ENCODE results near the gene BTG4. TPM values are rescaled to one million over a fixed set of nuclear protein-coding genes. Genes with fewer than 3 reads are reported as not detected.

The BTG4 gene
- total and polyA plus RNA-seq, 2 donors = 0.05 to 0.25 TPM

GRCh38 chr11:111455291-111456085 lies 56.7 kb downstream of the BTG4 start:
- H3K27ac ChIP-seq (ENCODE audit: low read depth in 1 of 2, low read length in 1 of 2) = no peak overlapping the region
- WGBS = 85% methylated on average over 21 of the region's 21 CpGs
- H3K4me3 ChIP-seq (ENCODE audit: low read length in 2 of 2) = no peak overlapping the region
- H3K9me3 ChIP-seq (ENCODE audit: control insufficient read depth in 2 of 2, insufficient read depth in 1 of 2, low read length in 1 of 2) = no peaks in the 10 kb centered on the region
- no peak for DNase-seq (ENCODE audit: low read depth in 6 of 9, low spot score in 9 of 9)
- peaks cover 0 to 7% of the 10 kb centered on the region in 2 donors for H3K4me1 ChIP-seq (ENCODE audit: control insufficient read depth in 2 of 2, insufficient read depth in 2 of 2, low read length in 2 of 2)
- no peaks in the 10 kb centered on the region for H3K36me3 ChIP-seq (ENCODE audit: control insufficient read depth in 2 of 2, insufficient read depth in 2 of 2, low read length in 1 of 2)
- H3K27me3 ChIP-seq (ENCODE audit: control insufficient read depth in 2 of 2, insufficient read depth in 1 of 2, low read length in 1 of 2) = peaks cover 0 to 8% of the 10 kb centered on the region in 2 donors

GRCh38 chr11:111454561-111455192 lies 57.5 kb downstream of the BTG4 start:
- no peaks in the 10 kb centered on the region for H3K36me3 ChIP-seq (ENCODE audit: control insufficient read depth in 2 of 2, insufficient read depth in 2 of 2, low read length in 1 of 2)
- H3K27ac ChIP-seq (ENCODE audit: low read depth in 1 of 2, low read length in 1 of 2) = no peak overlapping the region
- WGBS = 58% methylated on average over 11 of the region's 11 CpGs
- H3K4me3 ChIP-seq (ENCODE audit: low read length in 2 of 2) = no peak overlapping the region
- no peaks in the 10 kb centered on the region for H3K9me3 ChIP-seq (ENCODE audit: control insufficient read depth in 2 of 2, insufficient read depth in 1 of 2, low read length in 1 of 2)
- peaks cover 0 to 4% of the 10 kb centered on the region in 2 donors for H3K27me3 ChIP-seq (ENCODE audit: control insufficient read depth in 2 of 2, insufficient read depth in 1 of 2, low read length in 1 of 2)
- DNase-seq (ENCODE audit: low read depth in 6 of 9, low spot score in 9 of 9) = peak in 6 of 9 donors; percentile 37 to 73 (median 46)
- H3K4me1 ChIP-seq (ENCODE audit: control insufficient read depth in 2 of 2, insufficient read depth in 2 of 2, low read length in 2 of 2) = peaks cover 0 to 7% of the 10 kb centered on the region in 2 donors

GRCh38 chr11:111452817-111453552 lies 59.2 kb downstream of the BTG4 start:
- DNase-seq (ENCODE audit: low read depth in 6 of 9, low spot score in 9 of 9) = no peak
- Histone ChIP-seq H3K4me3 (ENCODE audit: low read length in 2 of 2) (no peak overlapping the region), H3K27ac (ENCODE audit: low read depth in 1 of 2, low read length in 1 of 2) (no peak overlapping the region), H3K27me3 (ENCODE audit: control insufficient read depth in 2 of 2, insufficient read depth in 1 of 2, low read length in 1 of 2) (peaks cover 0 to 2% of the 10 kb centered on the region in 2 donors), H3K4me1 (ENCODE audit: control insufficient read depth in 2 of 2, insufficient read depth in 2 of 2, low read length in 2 of 2) (peaks cover 0 to 7% of the 10 kb centered on the region in 2 donors), H3K9me3 (ENCODE audit: control insufficient read depth in 2 of 2, insufficient read depth in 1 of 2, low read length in 1 of 2) (no peaks in the 10 kb centered on the region), H3K36me3 (ENCODE audit: control insufficient read depth in 2 of 2, insufficient read depth in 2 of 2, low read length in 1 of 2) (no peaks in the 10 kb centered on the region)
- WGBS = 69% methylated on average over 10 of the region's 10 CpGs

GRCh38 chr11:111452146-111452545 lies 60.0 kb downstream of the BTG4 start:
- WGBS = 95% methylated on average over 6 of the region's 6 CpGs
- Histone ChIP-seq H3K27ac (ENCODE audit: low read depth in 1 of 2, low read length in 1 of 2) (no peak overlapping the region), H3K4me1 (ENCODE audit: control insufficient read depth in 2 of 2, insufficient read depth in 2 of 2, low read length in 2 of 2) (peaks cover 0 to 7% of the 10 kb centered on the region in 2 donors), H3K27me3 (ENCODE audit: control insufficient read depth in 2 of 2, insufficient read depth in 1 of 2, low read length in 1 of 2) (peaks cover 0 to 2% of the 10 kb centered on the region in 2 donors), H3K36me3 (ENCODE audit: control insufficient read depth in 2 of 2, insufficient read depth in 2 of 2, low read length in 1 of 2) (no peaks in the 10 kb centered on the region), H3K4me3 (ENCODE audit: low read length in 2 of 2) (no peak overlapping the region), H3K9me3 (ENCODE audit: control insufficient read depth in 2 of 2, insufficient read depth in 1 of 2, low read length in 1 of 2) (no peaks in the 10 kb centered on the region)
- no peak for DNase-seq (ENCODE audit: low read depth in 6 of 9, low spot score in 9 of 9)

GRCh38 chr11:111450480-111451320 lies 61.5 kb downstream of the BTG4 start:
- no peaks in the 10 kb centered on the region for H3K9me3 ChIP-seq (ENCODE audit: control insufficient read depth in 2 of 2, insufficient read depth in 1 of 2, low read length in 1 of 2)

GRCh38 chr11:111449696-111450479 lies 62.3 kb downstream of the BTG4 start:
- Histone ChIP-seq H3K4me1 (ENCODE audit: control insufficient read depth in 2 of 2, insufficient read depth in 2 of 2, low read length in 2 of 2) (peaks cover 0 to 16% of the 10 kb centered on the region in 2 donors), H3K27me3 (ENCODE audit: control insufficient read depth in 2 of 2, insufficient read depth in 1 of 2, low read length in 1 of 2) (peaks cover 0 to 2% of the 10 kb centered on the region in 2 donors), H3K27ac (ENCODE audit: low read depth in 1 of 2, low read length in 1 of 2) (no peak overlapping the region), H3K4me3 (ENCODE audit: low read length in 2 of 2) (no peak overlapping the region), H3K36me3 (ENCODE audit: control insufficient read depth in 2 of 2, insufficient read depth in 2 of 2, low read length in 1 of 2) (no peaks in the 10 kb centered on the region), H3K9me3 (ENCODE audit: control insufficient read depth in 2 of 2, insufficient read depth in 1 of 2, low read length in 1 of 2) (no peaks in the 10 kb centered on the region)
- DNase-seq (ENCODE audit: low read depth in 6 of 9, low spot score in 9 of 9) = no peak
- WGBS = 97% methylated on average over 4 of the region's 4 CpGs

More at GRCh38 chr11:111450480-111451320, 61.5 kb downstream of the BTG4 start:
- Histone ChIP-seq H3K4me3 (ENCODE audit: low read length in 2 of 2) (no peak overlapping the region), H3K27me3 (ENCODE audit: control insufficient read depth in 2 of 2, insufficient read depth in 1 of 2, low read length in 1 of 2) (peaks cover 0 to 2% of the 10 kb centered on the region in 2 donors), H3K27ac (ENCODE audit: low read depth in 1 of 2, low read length in 1 of 2) (no peak overlapping the region), H3K36me3 (ENCODE audit: control insufficient read depth in 2 of 2, insufficient read depth in 2 of 2, low read length in 1 of 2) (no peaks in the 10 kb centered on the region), H3K4me1 (ENCODE audit: control insufficient read depth in 2 of 2, insufficient read depth in 2 of 2, low read length in 2 of 2) (peaks cover 0 to 21% of the 10 kb centered on the region in 2 donors)
- 92% methylated on average over 12 of the region's 12 CpGs for WGBS
- DNase-seq (ENCODE audit: low read depth in 6 of 9, low spot score in 9 of 9) = no peak

- 83% methylated on average over 11 of the region's 11 CpGs for WGBS
- H3K36me3 ChIP-seq (ENCODE audit: control insufficient read depth in 2 of 2, insufficient read depth in 2 of 2, low read length in 1 of 2) = no peaks in the 10 kb centered on the region
- no peak for DNase-seq (ENCODE audit: low read depth in 6 of 9, low spot score in 9 of 9)
These were observed 63.2 kb downstream of the BTG4 start for GRCh38 chr11:111448831-111449557.

More at GRCh38 chr11:111448831-111449557, 63.2 kb downstream of the BTG4 start:
- Histone ChIP-seq H3K27me3 (ENCODE audit: control insufficient read depth in 2 of 2, insufficient read depth in 1 of 2, low read length in 1 of 2) (peaks cover 0 to 2% of the 10 kb centered on the region in 2 donors), H3K9me3 (ENCODE audit: control insufficient read depth in 2 of 2, insufficient read depth in 1 of 2, low read length in 1 of 2) (no peaks in the 10 kb centered on the region), H3K27ac (ENCODE audit: low read depth in 1 of 2, low read length in 1 of 2) (no peak overlapping the region), H3K4me1 (ENCODE audit: control insufficient read depth in 2 of 2, insufficient read depth in 2 of 2, low read length in 2 of 2) (peaks cover 0 to 14% of the 10 kb centered on the region in 2 donors), H3K4me3 (ENCODE audit: low read length in 2 of 2) (no peak overlapping the region)
